Measurements from ENCODE around the gene NQO2.

DNA sequence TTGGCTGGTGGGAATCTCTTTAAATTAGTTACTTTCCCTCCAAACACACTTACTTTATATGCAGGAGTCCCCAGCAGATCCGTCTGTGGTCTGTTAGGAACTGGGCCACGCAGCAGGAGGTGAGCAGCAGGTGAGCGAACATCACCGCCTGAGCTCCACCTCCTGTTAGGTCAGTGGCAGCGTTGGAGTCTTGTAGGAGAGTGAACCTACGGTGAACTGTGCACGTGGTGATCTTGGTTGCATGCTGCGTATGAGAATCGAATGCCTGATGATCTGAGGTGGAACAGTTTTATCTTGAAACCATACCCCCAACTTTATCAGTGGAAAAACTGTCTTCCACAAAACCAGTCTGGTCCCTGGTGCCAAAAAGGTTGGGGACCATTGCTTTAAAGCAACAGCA is 33.3 kb upstream of the NQO2 start:
- TF ChIP-seq, protein P1, sequence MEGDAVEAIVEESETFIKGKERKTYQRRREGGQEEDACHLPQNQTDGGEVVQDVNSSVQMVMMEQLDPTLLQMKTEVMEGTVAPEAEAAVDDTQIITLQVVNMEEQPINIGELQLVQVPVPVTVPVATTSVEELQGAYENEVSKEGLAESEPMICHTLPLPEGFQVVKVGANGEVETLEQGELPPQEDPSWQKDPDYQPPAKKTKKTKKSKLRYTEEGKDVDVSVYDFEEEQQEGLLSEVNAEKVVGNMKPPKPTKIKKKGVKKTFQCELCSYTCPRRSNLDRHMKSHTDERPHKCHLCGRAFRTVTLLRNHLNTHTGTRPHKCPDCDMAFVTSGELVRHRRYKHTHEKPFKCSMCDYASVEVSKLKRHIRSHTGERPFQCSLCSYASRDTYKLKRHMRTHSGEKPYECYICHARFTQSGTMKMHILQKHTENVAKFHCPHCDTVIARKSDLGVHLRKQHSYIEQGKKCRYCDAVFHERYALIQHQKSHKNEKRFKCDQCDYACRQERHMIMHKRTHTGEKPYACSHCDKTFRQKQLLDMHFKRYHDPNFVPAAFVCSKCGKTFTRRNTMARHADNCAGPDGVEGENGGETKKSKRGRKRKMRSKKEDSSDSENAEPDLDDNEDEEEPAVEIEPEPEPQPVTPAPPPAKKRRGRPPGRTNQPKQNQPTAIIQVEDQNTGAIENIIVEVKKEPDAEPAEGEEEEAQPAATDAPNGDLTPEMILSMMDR (IDR thresholded peaks at IDR 0.05) = no peak
- TF ChIP-seq RAD21 (IDR thresholded peaks at IDR 0.05; ENCODE audit: low read length) (no peak), FOXJ3 (CRISPR knock-in tag; IDR thresholded peaks at IDR 0.05) (no peak), TAF1 (IDR thresholded peaks at IDR 0.05; ENCODE audit: borderline replicate concordance, low read depth, low read length) (no peak), TCF12 (IDR thresholded peaks at IDR 0.05) (no peak)
